ENCODE results near the gene TMEM52.

The TMEM52 gene

GRCh38 chr1:1894354-1895059, 24.6 kb downstream of the TMEM52 start:
- no peak overlapping the region for H3K27ac ChIP-seq (replicated peaks; ENCODE audit: low read length)
- no peak for DNase-seq (ENCODE audit: low spot score)
- no peaks in the 10 kb centered on the region for H3K27me3 ChIP-seq (ENCODE audit: control insufficient read depth in 3 of 3, insufficient read depth in 3 of 3, low read depth in 1 of 3, low read length in 3 of 3)
- no peak overlapping the region for H2AFZ ChIP-seq (ENCODE audit: low read length)
- peak overlapping the region; percentile 79 for H2AK5ac ChIP-seq (ENCODE audit: low read depth, low read length)
- H3K4me1 ChIP-seq (ENCODE audit: control insufficient read depth in 2 of 2, insufficient read depth in 1 of 2, low read depth in 1 of 2, low read length in 2 of 2): peaks cover 14 to 24% of the 10 kb centered on the region in 2 donors
- peak overlapping the region; percentile 81 for H2BK12ac ChIP-seq (ENCODE audit: low read length)
- peaks cover 0 to 7% of the 10 kb centered on the region in 2 donors for H3K9me3 ChIP-seq (replicated peaks in 1 of 2; ENCODE audit: control insufficient read depth in 2 of 2, insufficient read depth in 1 of 2, low read depth in 1 of 2, low read length in 2 of 2)
- no peak overlapping the region for H4K91ac ChIP-seq (ENCODE audit: low read depth, low read length, poor library complexity)
- no peaks in the 10 kb centered on the region for H3K36me3 ChIP-seq (replicated peaks in 1 of 2; ENCODE audit: control insufficient read depth in 2 of 2, insufficient read depth in 2 of 2, low read length in 2 of 2)
- H3K9ac ChIP-seq (ENCODE audit: low read depth, low read length, poor library complexity): peak overlapping the region; percentile 38
- peak overlapping the region; percentile 92 for H2BK15ac ChIP-seq (ENCODE audit: low read length)
- no peak overlapping the region for H3K4me2 ChIP-seq (ENCODE audit: insufficient read depth, low read length, poor library complexity, severe bottlenecking)
- no peak overlapping the region for H3K4ac ChIP-seq (ENCODE audit: low read length)
- H3K14ac ChIP-seq (ENCODE audit: low read length): peak overlapping the region; percentile 78
- peak overlapping the region; percentile 21 for H2BK5ac ChIP-seq (ENCODE audit: low read length)
- H3K23ac ChIP-seq (ENCODE audit: low read depth, low read length, poor library complexity): peak overlapping the region; percentile 61
- H3K4me3 ChIP-seq (ENCODE audit: low read length in 2 of 2): no peak overlapping the region
- H3K18ac ChIP-seq (ENCODE audit: low read length): peak overlapping the region; percentile 64
- peaks cover 5% of the 10 kb centered on the region for H3K79me1 ChIP-seq (ENCODE audit: low read depth, low read length)
- H2BK120ac ChIP-seq (ENCODE audit: low read depth, low read length): no peak overlapping the region
- no peak overlapping the region for H4K8ac ChIP-seq (ENCODE audit: low read depth, low read length)
- no CpG with 5 or more reads among the region's 14 CpGs for WGBS, 2 donors (ENCODE audit: extremely low coverage in 2 of 2, insufficient read length in 2 of 2, insufficient replicate concordance in 1 of 2)

DNA sequence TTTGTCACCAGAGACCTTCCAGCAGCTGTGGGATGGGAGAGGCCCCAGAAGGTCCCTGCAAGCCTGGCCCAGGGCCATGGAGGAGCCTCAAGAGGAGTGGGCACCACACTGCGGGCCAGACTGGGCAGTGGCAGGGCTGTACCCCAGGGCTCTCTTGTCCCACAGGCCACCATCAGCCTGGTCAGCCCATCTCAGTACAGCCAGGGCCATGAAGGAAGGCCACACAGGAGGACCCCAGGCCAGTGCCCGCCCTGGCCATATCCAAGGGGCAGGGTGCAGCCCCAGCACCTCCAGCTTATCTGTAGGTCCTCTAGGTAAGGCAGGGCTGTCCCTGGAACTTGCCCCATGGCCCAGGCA, 25.1 kb downstream of the TMEM52 start:
- H3K27ac ChIP-seq (replicated peaks; ENCODE audit: low read length): no peak overlapping the region
- H2BK15ac ChIP-seq (ENCODE audit: low read length): peak overlapping the region; percentile 92
- H2AFZ ChIP-seq (ENCODE audit: low read length): no peak overlapping the region
- H3K14ac ChIP-seq (ENCODE audit: low read length): peak overlapping the region; percentile 56
- no peak overlapping the region for H2BK5ac ChIP-seq (ENCODE audit: low read length)
- no peak overlapping the region for H3K9ac ChIP-seq (ENCODE audit: low read depth, low read length, poor library complexity)
- peaks cover 0 to 7% of the 10 kb centered on the region in 2 donors for H3K9me3 ChIP-seq (replicated peaks in 1 of 2; ENCODE audit: control insufficient read depth in 2 of 2, insufficient read depth in 1 of 2, low read depth in 1 of 2, low read length in 2 of 2)
- H3K4ac ChIP-seq (ENCODE audit: low read length): peak overlapping the region; percentile 53
- H3K4me2 ChIP-seq (ENCODE audit: insufficient read depth, low read length, poor library complexity, severe bottlenecking): no peak overlapping the region
- peak overlapping the region; percentile 64 for H3K18ac ChIP-seq (ENCODE audit: low read length)
- no peak overlapping the region for H4K91ac ChIP-seq (ENCODE audit: low read depth, low read length, poor library complexity)
- peak overlapping the region; percentile 73 for H3K23ac ChIP-seq (ENCODE audit: low read depth, low read length, poor library complexity)
- no peak overlapping the region for H2BK120ac ChIP-seq (ENCODE audit: low read depth, low read length)
- no peak overlapping the region for H3K4me3 ChIP-seq (ENCODE audit: low read length in 2 of 2)
- H3K27me3 ChIP-seq (ENCODE audit: control insufficient read depth in 3 of 3, insufficient read depth in 3 of 3, low read depth in 1 of 3, low read length in 3 of 3): no peaks in the 10 kb centered on the region
- H3K36me3 ChIP-seq (replicated peaks in 1 of 2; ENCODE audit: control insufficient read depth in 2 of 2, insufficient read depth in 2 of 2, low read length in 2 of 2): no peaks in the 10 kb centered on the region
- H2AK5ac ChIP-seq (ENCODE audit: low read depth, low read length): peak overlapping the region; percentile 84
- DNase-seq (ENCODE audit: low spot score): no peak
- peak overlapping the region; percentile 63 for H2BK12ac ChIP-seq (ENCODE audit: low read length)
- peaks cover 14 to 24% of the 10 kb centered on the region in 2 donors for H3K4me1 ChIP-seq (ENCODE audit: control insufficient read depth in 2 of 2, insufficient read depth in 1 of 2, low read depth in 1 of 2, low read length in 2 of 2)
- H4K8ac ChIP-seq (ENCODE audit: low read depth, low read length): no peak overlapping the region
- H3K79me1 ChIP-seq (ENCODE audit: low read depth, low read length): peaks cover 5% of the 10 kb centered on the region
- WGBS, 2 donors (ENCODE audit: extremely low coverage in 2 of 2, insufficient read length in 2 of 2, insufficient replicate concordance in 1 of 2): no CpG with 5 or more reads among the region's 2 CpGs

GRCh38 chr1:1893291-1893985, 25.6 kb downstream of the TMEM52 start:
- H3K79me1 ChIP-seq (ENCODE audit: low read depth, low read length): peaks cover 5% of the 10 kb centered on the region
- DNase-seq (ENCODE audit: low spot score): no peak
- H3K9ac ChIP-seq (ENCODE audit: low read depth, low read length, poor library complexity): peak overlapping the region; percentile 44
- WGBS, 2 donors (ENCODE audit: extremely low coverage in 2 of 2, insufficient read length in 2 of 2, insufficient replicate concordance in 1 of 2): no CpG with 5 or more reads among the region's 19 CpGs
- no peak overlapping the region for H2AFZ ChIP-seq (ENCODE audit: low read length)
- no peak overlapping the region for H2BK120ac ChIP-seq (ENCODE audit: low read depth, low read length)
- H3K27ac ChIP-seq (replicated peaks; ENCODE audit: low read length): no peak overlapping the region
- H3K36me3 ChIP-seq (replicated peaks in 1 of 2; ENCODE audit: control insufficient read depth in 2 of 2, insufficient read depth in 2 of 2, low read length in 2 of 2): peaks cover 0 to 4% of the 10 kb centered on the region in 2 donors
- peaks cover under 1 to 5% of the 10 kb centered on the region in 2 donors for H3K9me3 ChIP-seq (replicated peaks in 1 of 2; ENCODE audit: control insufficient read depth in 2 of 2, insufficient read depth in 1 of 2, low read depth in 1 of 2, low read length in 2 of 2)
- H3K14ac ChIP-seq (ENCODE audit: low read length): peak overlapping the region; percentile 82
- peak overlapping the region; percentile 92 for H2BK15ac ChIP-seq (ENCODE audit: low read length)
- no peak overlapping the region for H4K91ac ChIP-seq (ENCODE audit: low read depth, low read length, poor library complexity)
- no peaks in the 10 kb centered on the region for H3K27me3 ChIP-seq (ENCODE audit: control insufficient read depth in 3 of 3, insufficient read depth in 3 of 3, low read depth in 1 of 3, low read length in 3 of 3)
- H3K23ac ChIP-seq (ENCODE audit: low read depth, low read length, poor library complexity): peak overlapping the region; percentile 97
- H3K18ac ChIP-seq (ENCODE audit: low read length): peak overlapping the region; percentile 70
- H4K8ac ChIP-seq (ENCODE audit: low read depth, low read length): no peak overlapping the region
- H3K4me1 ChIP-seq (ENCODE audit: control insufficient read depth in 2 of 2, insufficient read depth in 1 of 2, low read depth in 1 of 2, low read length in 2 of 2): peaks cover 14 to 26% of the 10 kb centered on the region in 2 donors
- peak overlapping the region; percentile 63 for H2BK12ac ChIP-seq (ENCODE audit: low read length)
- peak overlapping the region; percentile 95 for H2AK5ac ChIP-seq (ENCODE audit: low read depth, low read length)
- peak overlapping the region; percentile 53 for H3K4ac ChIP-seq (ENCODE audit: low read length)
- no peak overlapping the region for H3K4me2 ChIP-seq (ENCODE audit: insufficient read depth, low read length, poor library complexity, severe bottlenecking)
- H2BK5ac ChIP-seq (ENCODE audit: low read length): peak overlapping the region; percentile 71
- H3K4me3 ChIP-seq (ENCODE audit: low read length in 2 of 2): no peak overlapping the region

DNA sequence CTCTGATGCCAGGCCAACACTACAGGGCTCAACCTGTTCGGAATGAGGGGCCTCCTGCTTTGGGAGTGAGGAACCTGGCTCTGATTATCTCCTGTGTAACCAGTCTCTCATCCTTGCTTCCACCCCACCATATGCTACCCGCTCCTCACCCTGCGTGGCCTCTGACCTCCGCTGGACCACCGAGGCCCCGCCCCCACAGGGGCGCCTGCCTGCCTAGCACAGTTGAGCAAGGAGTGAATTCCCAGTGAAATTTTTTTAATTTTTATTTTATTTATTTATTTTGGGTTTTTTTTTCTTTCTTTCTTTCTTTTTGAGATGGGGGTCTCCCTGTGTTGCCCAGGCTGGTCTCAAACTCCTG, 26.3 kb downstream of the TMEM52 start:
- Histone ChIP-seq H4K91ac (ENCODE audit: low read depth, low read length, poor library complexity) (no peak overlapping the region), H3K79me1 (ENCODE audit: low read depth, low read length) (peaks cover 5% of the 10 kb centered on the region), H2BK5ac (ENCODE audit: low read length) (no peak overlapping the region), H3K4me3 (ENCODE audit: low read length in 2 of 2) (no peak overlapping the region), H3K27me3 (ENCODE audit: control insufficient read depth in 3 of 3, insufficient read depth in 3 of 3, low read depth in 1 of 3, low read length in 3 of 3) (no peaks in the 10 kb centered on the region), H3K18ac (ENCODE audit: low read length) (no peak overlapping the region), H2AFZ (ENCODE audit: low read length) (no peak overlapping the region), H4K8ac (ENCODE audit: low read depth, low read length) (no peak overlapping the region), H2BK12ac (ENCODE audit: low read length) (no peak overlapping the region), H3K14ac (ENCODE audit: low read length) (no peak overlapping the region), H3K9ac (ENCODE audit: low read depth, low read length, poor library complexity) (no peak overlapping the region), H2BK15ac (ENCODE audit: low read length) (no peak overlapping the region), H3K36me3 (replicated peaks in 1 of 2; ENCODE audit: control insufficient read depth in 2 of 2, insufficient read depth in 2 of 2, low read length in 2 of 2) (peaks cover 0 to 10% of the 10 kb centered on the region in 2 donors), H3K23ac (ENCODE audit: low read depth, low read length, poor library complexity) (no peak overlapping the region), H3K9me3 (replicated peaks in 1 of 2; ENCODE audit: control insufficient read depth in 2 of 2, insufficient read depth in 1 of 2, low read depth in 1 of 2, low read length in 2 of 2) (peaks cover 0 to 8% of the 10 kb centered on the region in 2 donors), H2AK5ac (ENCODE audit: low read depth, low read length) (no peak overlapping the region), H3K4ac (ENCODE audit: low read length) (no peak overlapping the region), H3K27ac (replicated peaks; ENCODE audit: low read length) (no peak overlapping the region), H2BK120ac (ENCODE audit: low read depth, low read length) (no peak overlapping the region), H3K4me1 (ENCODE audit: control insufficient read depth in 2 of 2, insufficient read depth in 1 of 2, low read depth in 1 of 2, low read length in 2 of 2) (peaks cover 14 to 28% of the 10 kb centered on the region in 2 donors), H3K4me2 (ENCODE audit: insufficient read depth, low read length, poor library complexity, severe bottlenecking) (no peak overlapping the region)
- no peak for DNase-seq (ENCODE audit: low spot score)
- no CpG with 5 or more reads among the region's 7 CpGs for WGBS, 2 donors (ENCODE audit: extremely low coverage in 2 of 2, insufficient read length in 2 of 2, insufficient replicate concordance in 1 of 2)

Measured in neuronal stem cell (in vitro differentiated cells).